Gastrocnemius medialis (tissue), 4 donors: ENCODE measurements around the gene BMP7. TPM values are rescaled to one million over a fixed set of nuclear protein-coding genes. Genes with fewer than 3 reads are reported as not detected.

ENCODE experiments used
- ATAC-seq, 2 donors: fragments of 150-250 bp; one replicate each; pipeline ENCODE4 v1.9.1; 2016
- DNase-seq, 2 donors: peaks; one replicate each; pipeline ENCODE4 v3.0.0-alpha.2; 2019
- H3K27ac ChIP-seq, 4 donors: fragments of 200-600 bp; sonication (generic); 1 replicate in 1 of 4; 2 replicates in 3 of 4; pipeline ENCODE4 v1.5.1; 2016 to 2018; ENCODE audit warnings: mild to moderate bottlenecking in 2 of 4, moderate library complexity in 1 of 4
- H3K27me3 ChIP-seq, 3 donors: fragments of 200-600 bp; sonication (generic) in 2 of 3; 1 replicate in 1 of 3; 2 replicates in 2 of 3; pipeline versions ENCODE4 v1.5.1 to v1.6.0; 2016 to 2019; ENCODE audit warnings: mild to moderate bottlenecking in 1 of 3, moderate library complexity in 1 of 3
- H3K36me3 ChIP-seq, 2 donors: fragments of 200-600 bp; sonication (generic) in 1 of 2; one replicate each; pipeline ENCODE4 v1.5.1; 2017 to 2018
- H3K4me1 ChIP-seq, 2 donors: fragments of 200-600 bp; sonication (generic) in 1 of 2; one replicate each; pipeline ENCODE4 v1.5.1; 2016 to 2017; ENCODE audit warnings: mild to moderate bottlenecking in 2 of 2
- H3K4me3 ChIP-seq, 4 donors: fragments of 200-600 bp; sonication (generic) in 3 of 4; 1 replicate in 1 of 4; 2 replicates in 3 of 4; pipeline ENCODE4 v1.5.1; 2016 to 2019; ENCODE audit warnings: mild to moderate bottlenecking in 2 of 4
- H3K9me3 ChIP-seq, 3 donors: fragments of 200-600 bp; sonication (generic) in 2 of 3; 1 replicate in 1 of 3; 2 replicates in 2 of 3; pipeline ENCODE4 v1.5.1; 2016 to 2019
- POLR2A ChIP-seq, 2 donors: fragments of 450-650 bp; IDR thresholded peaks; one replicate each; pipeline ENCODE4 v1.6.1; 2017; ENCODE audit warnings: antibody characterized with exemption in 2 of 2, mild to moderate bottlenecking in 2 of 2, moderate library complexity in 2 of 2
- in situ Hi-C, 4 donors: fragments of 200-750 bp; cut with MboI; loops; one replicate each; pipeline versions ENCODE4 v1.15.0 to v1.8.0; 2017; ENCODE audit warnings: low sequenced_read_pairs in 4 of 4
- intact Hi-C: fragments of 100-400 bp; cut with DNase I; formaldehyde crosslinking; loops from one replicate; pipeline ENCODE4 v1.15.1; 2023; ENCODE audit warnings: low total_unique reads
- total RNA-seq, 4 donors: library from RNA; depleted of rRNA; stranded (reverse); fragments of >200 nt; gene quantifications; one replicate each; pipeline versions ENCODE4 v1.1.0 to v1.2.3, GENCODE V29; 2016
- TF ChIP-seq, protein P1 (sequence below), 5 experiments: fragments of 450-650 bp in 3 of 5; fragments of 200-600 bp in 2 of 5; sonication (generic) in 2 of 5; IDR thresholded peaks in 4 of 5; conservative IDR thresholded peaks in 1 of 5; 1 replicate in 4 of 5; 2 replicates in 1 of 5; pipeline ENCODE4 v1.5.1; 2016 to 2019; ENCODE audit warnings: antibody characterized with exemption in 5 of 5, mild to moderate bottlenecking in 3 of 5, moderate library complexity in 3 of 5

BMP7 gene
- total RNA-seq, 4 donors from 2014 or later: 0.52 TPM; not detected in 3

DNA sequence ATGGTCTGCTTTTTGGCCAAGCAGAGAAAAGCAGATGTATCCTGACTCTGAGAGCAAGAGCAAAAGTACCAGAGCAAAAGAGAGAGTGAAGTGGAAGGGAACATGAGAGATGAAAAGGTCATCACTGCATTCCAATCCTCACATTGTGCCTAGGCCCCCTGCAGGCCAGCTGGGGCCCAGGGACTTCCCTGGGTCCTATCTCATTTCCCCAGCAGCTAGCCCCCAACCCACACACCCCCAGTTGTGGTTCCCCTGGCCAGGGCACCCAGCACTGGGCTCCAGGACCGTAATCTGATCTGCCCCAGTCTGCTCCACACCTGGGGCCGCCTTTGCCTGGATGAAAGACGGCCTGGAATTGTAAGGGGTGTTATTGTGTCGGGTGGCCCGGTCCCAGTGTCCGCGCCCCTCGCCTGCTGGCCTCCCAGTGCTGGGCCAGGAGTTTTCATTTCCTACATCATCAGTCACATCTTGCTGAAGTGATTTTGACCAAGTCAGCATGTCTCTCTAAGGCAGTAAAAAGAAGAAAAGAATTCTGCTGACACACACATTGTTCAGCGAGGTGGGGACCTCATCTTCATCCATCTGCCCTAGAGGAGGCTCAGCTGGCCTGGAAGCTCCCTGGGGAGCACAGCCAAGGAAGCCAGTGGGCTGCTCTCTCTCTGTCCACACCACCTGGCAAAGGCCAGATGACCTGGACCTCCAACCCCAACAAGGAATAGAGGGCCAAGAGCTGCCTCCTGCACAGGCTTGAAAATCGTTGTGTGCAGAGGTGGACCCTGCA is 4.0 kb upstream of the BMP7 start:
- no peak overlapping the region for H3K27ac ChIP-seq
- DNase-seq: no peak
- TF ChIP-seq, protein P1, sequence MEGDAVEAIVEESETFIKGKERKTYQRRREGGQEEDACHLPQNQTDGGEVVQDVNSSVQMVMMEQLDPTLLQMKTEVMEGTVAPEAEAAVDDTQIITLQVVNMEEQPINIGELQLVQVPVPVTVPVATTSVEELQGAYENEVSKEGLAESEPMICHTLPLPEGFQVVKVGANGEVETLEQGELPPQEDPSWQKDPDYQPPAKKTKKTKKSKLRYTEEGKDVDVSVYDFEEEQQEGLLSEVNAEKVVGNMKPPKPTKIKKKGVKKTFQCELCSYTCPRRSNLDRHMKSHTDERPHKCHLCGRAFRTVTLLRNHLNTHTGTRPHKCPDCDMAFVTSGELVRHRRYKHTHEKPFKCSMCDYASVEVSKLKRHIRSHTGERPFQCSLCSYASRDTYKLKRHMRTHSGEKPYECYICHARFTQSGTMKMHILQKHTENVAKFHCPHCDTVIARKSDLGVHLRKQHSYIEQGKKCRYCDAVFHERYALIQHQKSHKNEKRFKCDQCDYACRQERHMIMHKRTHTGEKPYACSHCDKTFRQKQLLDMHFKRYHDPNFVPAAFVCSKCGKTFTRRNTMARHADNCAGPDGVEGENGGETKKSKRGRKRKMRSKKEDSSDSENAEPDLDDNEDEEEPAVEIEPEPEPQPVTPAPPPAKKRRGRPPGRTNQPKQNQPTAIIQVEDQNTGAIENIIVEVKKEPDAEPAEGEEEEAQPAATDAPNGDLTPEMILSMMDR (IDR thresholded peaks at IDR 0.05 in 4 of 5, conservative IDR thresholded peaks at IDR 0.05 in 1 of 5): no peak
- no peak for TF ChIP-seq POLR2A (IDR thresholded peaks at IDR 0.05)
- in situ Hi-C loops (no loop called here), intact Hi-C loops (no loop called here)
- no peaks in the 10 kb centered on the region for H3K9me3 ChIP-seq
- H3K4me1 ChIP-seq: no peaks in the 10 kb centered on the region
- no peak for ATAC-seq
- peaks cover 24 to 29% (median 26%) of the 10 kb centered on the region in 3 donors for H3K27me3 ChIP-seq
- H3K36me3 ChIP-seq: no peaks in the 10 kb centered on the region
- no peak overlapping the region for H3K4me3 ChIP-seq

DNA sequence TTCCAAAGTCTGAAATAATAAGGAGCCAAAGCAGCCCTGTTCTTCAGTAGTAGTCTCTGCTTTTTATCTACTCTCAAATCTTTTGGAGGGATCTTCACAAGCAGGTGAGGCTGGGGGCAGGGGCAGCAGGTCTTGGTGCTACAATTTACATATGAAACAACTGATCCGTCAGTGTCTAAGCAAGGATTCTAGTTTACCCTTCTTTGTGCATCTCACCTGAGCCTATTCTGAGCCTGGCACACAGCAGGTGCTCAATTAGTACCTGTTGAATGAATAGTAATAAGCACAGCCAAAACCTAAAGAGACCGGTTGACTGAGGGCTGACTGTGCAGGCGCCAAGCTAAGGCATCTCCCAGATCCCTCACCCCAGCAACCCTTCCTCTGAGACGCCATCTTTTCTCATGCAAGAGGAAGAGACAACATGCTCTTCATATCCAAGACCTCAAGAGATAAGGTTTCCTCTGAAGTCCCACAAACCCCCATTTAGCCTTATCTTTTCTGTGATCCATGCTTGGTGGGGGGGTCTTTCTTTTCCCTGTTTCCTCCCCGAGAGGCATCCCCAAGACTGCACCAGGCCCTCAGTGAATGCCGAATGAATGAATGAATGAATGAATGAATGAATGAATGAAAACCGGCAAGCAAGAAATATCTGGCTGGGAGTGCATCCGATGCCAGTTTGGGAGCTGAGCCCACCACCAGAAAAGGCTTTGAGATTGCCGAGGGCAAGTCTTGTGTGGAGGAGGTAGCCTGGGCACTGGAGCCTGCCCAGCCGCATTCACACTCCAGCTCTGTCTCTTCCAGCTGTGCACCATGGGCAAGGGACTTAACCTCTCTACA is 2.9 kb upstream of the BMP7 start:
- DNase-seq (no peak), ATAC-seq (no peak)
- TF ChIP-seq, protein P1 (IDR thresholded peaks at IDR 0.05 in 4 of 5, conservative IDR thresholded peaks at IDR 0.05 in 1 of 5): no peak
- TF ChIP-seq POLR2A (IDR thresholded peaks at IDR 0.05): no peak
- Histone ChIP-seq H3K4me3 (no peak overlapping the region), H3K27ac (no peak overlapping the region), H3K36me3 (no peaks in the 10 kb centered on the region), H3K4me1 (no peaks in the 10 kb centered on the region), H3K9me3 (no peaks in the 10 kb centered on the region), H3K27me3 (peaks cover 31 to 38% (median 34%) of the 10 kb centered on the region in 3 donors)
- in situ Hi-C loops (no loop called here), intact Hi-C loops (no loop called here)

DNA sequence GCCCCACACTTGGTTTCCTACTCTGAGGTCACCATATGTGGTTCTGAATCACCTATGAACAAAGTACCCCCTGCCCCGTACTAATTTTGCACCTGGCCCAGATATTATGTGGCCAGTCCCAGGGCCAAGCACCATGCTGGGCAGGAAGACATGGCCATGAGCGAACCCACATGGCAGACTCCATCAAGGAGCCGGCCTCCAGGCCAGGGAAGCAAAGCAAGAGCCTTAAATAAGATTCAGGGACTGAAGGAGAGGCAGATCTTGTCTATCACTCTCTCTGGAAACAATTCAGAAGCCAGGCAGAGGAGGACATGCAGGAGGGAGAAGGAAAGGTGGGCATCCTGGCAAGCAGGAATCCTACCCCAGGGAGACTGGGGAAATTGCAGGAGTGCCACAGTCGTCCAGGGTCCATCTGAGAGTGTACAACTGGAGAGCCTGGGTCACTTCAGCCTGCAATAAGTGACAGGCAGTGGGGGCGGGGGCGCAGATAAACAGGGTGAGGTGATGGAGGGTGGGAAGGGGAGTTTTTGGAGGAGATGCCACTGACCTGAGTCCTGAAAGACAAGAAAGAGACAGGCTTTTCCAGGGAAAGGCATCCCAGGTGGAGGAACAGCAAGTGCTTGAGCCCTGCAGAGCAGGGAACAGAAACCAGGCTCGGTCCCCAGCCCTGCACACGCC is 2.1 kb upstream of the BMP7 start:
- TF ChIP-seq, protein P1 (IDR thresholded peaks at IDR 0.05 in 4 of 5, conservative IDR thresholded peaks at IDR 0.05 in 1 of 5): no peak
- TF ChIP-seq POLR2A (IDR thresholded peaks at IDR 0.05): no peak
- H3K36me3 ChIP-seq: no peaks in the 10 kb centered on the region
- no peak overlapping the region for H3K27ac ChIP-seq
- no peaks in the 10 kb centered on the region for H3K9me3 ChIP-seq
- no peaks in the 10 kb centered on the region for H3K4me1 ChIP-seq
- ATAC-seq (no peak), DNase-seq (no peak)
- intact Hi-C loops (no loop called here), in situ Hi-C loops (no loop called here)
- no peak overlapping the region for H3K4me3 ChIP-seq
- peaks cover 39 to 44% (median 40%) of the 10 kb centered on the region in 3 donors for H3K27me3 ChIP-seq

DNA sequence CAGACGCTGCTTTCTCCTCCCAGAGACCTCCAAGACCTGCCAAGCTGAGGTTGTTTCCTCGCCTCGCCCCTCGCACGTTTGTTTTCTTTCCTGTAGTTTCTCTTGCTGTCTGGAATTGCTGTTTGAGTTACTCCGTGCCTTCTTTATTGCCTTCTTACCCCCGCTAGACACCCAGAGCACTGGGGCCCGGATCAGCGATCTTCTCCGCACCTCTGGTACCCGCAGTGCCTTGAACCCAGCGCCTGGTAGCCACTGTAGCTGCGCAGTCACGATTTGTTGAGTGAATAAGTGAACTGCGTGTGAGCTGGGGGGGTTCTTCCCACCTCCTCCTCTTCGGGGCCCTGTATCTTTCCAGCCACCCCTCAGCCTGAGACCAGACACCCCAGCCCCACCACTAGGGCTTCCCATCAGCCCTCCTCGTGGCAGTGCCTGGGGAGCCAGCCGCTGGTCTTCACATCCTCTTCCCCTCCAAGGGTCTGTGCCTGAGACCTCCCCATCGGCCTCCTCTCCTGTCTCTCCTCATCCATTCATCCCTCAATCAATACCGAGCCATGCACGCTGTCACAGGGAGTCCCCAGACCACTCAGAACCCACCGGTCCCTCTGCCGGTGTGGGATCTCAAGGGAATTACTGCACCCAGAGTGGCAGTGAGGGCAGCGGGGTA is 849 bp upstream of the BMP7 start:
- DNase-seq (no peak), ATAC-seq (no peak)
- Histone ChIP-seq H3K9me3 (no peaks in the 10 kb centered on the region), H3K4me3 (no peak overlapping the region), H3K27me3 (peaks cover 43 to 46% (median 44%) of the 10 kb centered on the region in 3 donors), H3K27ac (no peak overlapping the region), H3K36me3 (no peaks in the 10 kb centered on the region), H3K4me1 (no peaks in the 10 kb centered on the region)
- in situ Hi-C loops (no loop called here), intact Hi-C loops (no loop called here)
- no peak for TF ChIP-seq POLR2A (IDR thresholded peaks at IDR 0.05)
- TF ChIP-seq, protein P1 (IDR thresholded peaks at IDR 0.05 in 4 of 5, conservative IDR thresholded peaks at IDR 0.05 in 1 of 5): no peak
